HG03378 (cell line): ENCODE measurements around the gene PROSER2.

Experiments used
- ATAC-seq: cut with Tn5 transposase; IDR thresholded peaks from one replicate; pipeline ENCODE4 v1.9.1; 2021; ENCODE audit warnings: mild to moderate bottlenecking, moderate library complexity; ENCODE audit not compliant: unreplicated experiment

PROSER2 gene

DNA sequence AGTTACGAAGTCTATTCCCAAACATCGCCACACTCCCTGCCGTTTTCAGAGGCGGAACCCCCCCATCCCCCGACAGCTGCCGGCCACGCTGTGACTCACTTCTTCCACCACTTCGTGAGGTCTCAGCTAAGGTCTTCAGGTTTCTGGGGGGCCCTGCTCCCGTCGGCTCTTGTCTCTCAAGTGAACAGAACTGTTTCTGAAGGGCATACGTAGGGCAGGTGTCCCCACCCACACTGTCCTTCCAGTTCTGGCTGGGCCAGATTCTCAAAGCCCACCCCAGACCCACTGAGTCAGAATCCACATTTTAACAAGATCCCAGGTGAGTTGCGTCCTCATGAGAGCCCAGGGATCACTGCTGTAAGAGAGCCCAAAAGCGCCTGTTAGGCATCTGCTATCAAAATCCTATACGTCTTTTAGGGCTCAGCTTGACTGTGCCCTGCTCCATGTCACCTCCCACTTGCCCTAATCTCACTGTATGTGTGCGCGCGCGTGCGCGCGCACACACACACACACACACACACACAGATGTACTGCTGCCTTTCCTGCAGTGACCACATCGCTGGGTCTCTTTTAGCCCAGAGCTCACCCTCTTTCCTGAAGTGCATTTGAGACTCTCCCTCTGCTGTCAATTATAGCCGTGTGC is 78.8 kb downstream of the PROSER2 start:
- ATAC-seq: no peak

DNA sequence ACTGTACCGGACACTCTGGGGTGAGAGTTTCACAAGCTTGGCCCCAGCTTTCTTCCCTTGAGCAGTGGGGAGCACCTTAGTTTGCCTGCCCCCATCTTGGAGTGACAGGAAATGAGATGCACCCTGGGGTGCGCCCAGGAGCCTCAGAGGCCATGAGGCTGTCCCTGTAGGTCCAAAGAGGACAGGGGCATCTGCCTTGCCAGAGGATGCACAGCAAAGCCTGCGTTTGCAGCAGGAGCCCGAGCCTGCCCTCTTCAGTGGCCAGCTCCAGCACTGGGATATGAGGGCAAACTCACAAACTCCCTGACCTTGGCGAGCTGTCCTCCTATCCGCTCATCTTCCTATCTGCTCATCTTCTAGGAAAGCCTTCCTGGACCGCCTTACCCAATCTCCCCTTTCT is 79.5 kb downstream of the PROSER2 start:
- no peak for ATAC-seq

GRCh38 chr10:11906714-11907113 is 83.6 kb downstream of the PROSER2 start:
- ATAC-seq: no peak

DNA sequence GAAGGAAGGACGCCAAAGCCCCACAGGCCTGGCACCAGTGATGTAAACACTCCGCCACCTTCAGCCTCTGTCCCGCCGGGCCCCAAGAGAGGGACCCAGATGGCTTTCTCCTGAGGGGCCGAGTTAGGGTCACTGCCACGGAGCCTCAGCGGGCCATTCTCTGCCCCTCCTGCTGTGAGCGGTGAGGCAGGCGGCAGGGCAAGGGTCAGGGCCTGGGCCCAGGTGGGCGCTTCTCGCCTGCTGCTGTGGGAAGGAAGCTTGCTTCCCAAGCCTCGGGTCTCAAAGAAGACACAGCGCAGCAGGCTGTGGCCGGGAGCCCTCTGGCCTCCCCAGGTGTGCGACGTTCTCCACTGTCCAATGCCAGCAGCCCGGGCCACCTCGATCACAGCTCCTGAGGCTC is 84.8 kb downstream of the PROSER2 start:
- no peak for ATAC-seq

GRCh38 chr10:11908536-11908935 is 85.4 kb downstream of the PROSER2 start:
- no peak for ATAC-seq

- no peak for ATAC-seq
These were observed 85.8 kb downstream of the PROSER2 start for GRCh38 chr10:11908991-11909390.

DNA sequence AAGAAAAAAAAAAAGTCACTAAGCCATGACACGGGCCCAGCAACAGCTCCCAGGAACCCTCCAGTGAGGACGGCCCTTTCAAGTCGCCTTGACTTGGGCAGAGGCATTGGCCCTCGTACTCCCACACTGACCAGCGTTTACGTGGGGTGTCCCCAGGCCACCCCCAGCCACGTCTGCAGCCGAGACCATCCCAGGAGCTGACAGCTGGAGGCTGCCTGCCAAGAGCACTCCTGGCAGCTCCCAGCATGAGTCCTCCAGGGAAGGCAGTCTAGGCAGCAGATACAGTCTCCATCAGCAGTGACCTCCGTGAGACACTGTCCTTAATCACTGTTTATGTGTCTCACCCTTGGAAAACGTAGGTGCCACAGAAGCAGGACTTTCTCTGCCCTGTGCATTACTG is 86.5 kb downstream of the PROSER2 start:
- ATAC-seq: no peak

DNA sequence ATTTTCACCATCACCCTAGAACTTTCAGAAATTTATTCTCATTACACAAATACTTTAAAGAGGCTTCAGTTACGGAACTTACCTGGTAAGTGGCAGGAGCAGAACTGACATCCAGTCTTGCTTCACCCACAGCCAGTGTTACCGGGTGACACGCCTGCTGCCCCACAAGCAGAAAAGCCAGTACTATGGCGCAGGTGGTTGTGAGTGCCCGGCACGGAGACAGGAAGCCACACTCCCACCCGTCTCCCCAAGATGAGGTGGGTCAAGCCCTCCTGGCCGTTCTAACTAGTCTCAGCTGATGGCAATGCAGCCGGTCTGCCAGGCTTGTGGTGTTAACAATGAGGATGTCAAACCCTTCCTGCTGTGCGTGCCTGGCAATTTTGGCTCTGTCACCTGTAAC is 86.9 kb downstream of the PROSER2 start:
- no peak for ATAC-seq

DNA sequence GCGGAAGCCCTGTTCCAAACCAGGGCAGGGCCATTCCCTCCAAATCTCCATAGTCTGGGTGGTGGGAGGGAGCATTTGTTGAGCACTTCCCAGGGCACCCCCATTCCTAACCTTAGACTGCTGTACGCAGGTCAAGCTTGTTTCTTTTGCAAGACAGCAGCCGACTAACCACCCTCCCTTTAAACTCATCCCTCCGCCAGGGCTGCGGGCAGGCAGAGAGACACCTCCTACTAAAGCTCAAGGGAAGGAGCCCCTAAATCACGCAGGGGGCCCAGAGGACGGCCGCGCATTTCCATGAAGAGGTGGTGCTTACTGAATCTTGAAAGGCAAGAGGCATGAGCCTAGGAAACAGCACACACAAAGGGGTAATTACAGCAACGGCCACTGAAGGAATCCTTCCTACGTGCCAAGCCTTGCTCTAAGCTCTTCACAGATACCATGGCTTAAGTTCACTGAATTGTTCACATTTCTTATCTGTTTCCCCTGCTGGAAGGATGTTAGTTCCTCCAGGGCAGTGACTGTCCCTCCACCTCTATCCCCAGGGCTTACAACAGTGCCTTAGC is 90.0 kb downstream of the PROSER2 start:
- ATAC-seq: no peak

DNA sequence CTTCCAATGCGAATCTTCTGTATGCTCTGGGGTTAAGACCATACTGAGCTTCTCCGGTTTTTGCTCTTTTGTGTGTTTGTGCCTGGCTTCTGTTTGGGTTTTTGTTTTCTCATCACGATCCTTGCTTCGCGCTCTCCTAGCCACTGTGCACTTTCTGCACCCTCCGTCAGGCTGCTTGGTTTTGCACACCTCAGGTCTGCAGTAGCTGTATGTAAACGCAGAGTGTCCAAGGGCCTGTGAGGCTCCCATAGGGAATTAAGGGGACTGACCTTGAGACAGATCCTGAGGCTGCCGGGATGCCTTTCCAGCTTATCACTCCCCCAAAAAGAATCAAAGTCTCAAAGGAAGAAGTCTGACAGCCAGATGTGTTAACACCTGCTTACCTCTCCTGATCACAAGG is 95.2 kb downstream of the PROSER2 start:
- ATAC-seq: no peak

- no peak for ATAC-seq
These were observed 96.1 kb downstream of the PROSER2 start for GRCh38 chr10:11919271-11919670.
